ENCODE results near the gene FAM151B.
"Not testable (repeated sequence)": the region's sequence is repeated elsewhere in the genome, so short reads cannot be mapped to it uniquely, and the experiment has no call there.

FAM151B gene

GRCh38 chr5:80579050-80579449 is 91.2 kb downstream of the FAM151B start:
- TF ChIP-seq MAX (IDR thresholded peaks at IDR 0.05; ENCODE audit: low read depth, low read length) (no peak), POLR2A (IDR thresholded peaks at IDR 0.05; ENCODE audit: extremely low read depth, insufficient read length) (no peak), CTCF (IDR thresholded peaks at IDR 0.05; ENCODE audit: low read depth, low read length) (no peak), MYC (IDR thresholded peaks at IDR 0.05; ENCODE audit: low read depth, low read length) (no peak)
- H3K4me3 ChIP-seq (ENCODE audit: low read depth, low read length): no peak overlapping the region
- no peak for DNase-seq (ENCODE audit: low read depth)

- not testable (repeated sequence) for H3K4me3 ChIP-seq (ENCODE audit: low read depth, low read length); DNase-seq (ENCODE audit: low read depth)
Observed at GRCh38 chr5:80580291-80580690, 92.4 kb downstream of the FAM151B start.

- TF ChIP-seq POLR2A (IDR thresholded peaks at IDR 0.05; ENCODE audit: extremely low read depth, insufficient read length) (no peak), MAX (IDR thresholded peaks at IDR 0.05; ENCODE audit: low read depth, low read length) (no peak), CTCF (IDR thresholded peaks at IDR 0.05; ENCODE audit: low read depth, low read length) (no peak), MYC (IDR thresholded peaks at IDR 0.05; ENCODE audit: low read depth, low read length) (no peak)
- no peak for DNase-seq (ENCODE audit: low read depth)
- H3K4me3 ChIP-seq (ENCODE audit: low read depth, low read length): no peak overlapping the region
Observed at GRCh38 chr5:80584770-80585169, 96.9 kb downstream of the FAM151B start.

GRCh38 chr5:80588858-80589540 is 101.1 kb downstream of the FAM151B start:
- TF ChIP-seq MYC (IDR thresholded peaks at IDR 0.05; ENCODE audit: low read depth, low read length) (no peak), CTCF (IDR thresholded peaks at IDR 0.05; ENCODE audit: low read depth, low read length) (no peak), MAX (IDR thresholded peaks at IDR 0.05; ENCODE audit: low read depth, low read length) (no peak), POLR2A (IDR thresholded peaks at IDR 0.05; ENCODE audit: extremely low read depth, insufficient read length) (no peak)
- no peak for DNase-seq (ENCODE audit: low read depth)
- H3K4me3 ChIP-seq (ENCODE audit: low read depth, low read length): no peak overlapping the region

GRCh38 chr5:80590766-80591165 is 102.9 kb downstream of the FAM151B start:
- no peak for DNase-seq (ENCODE audit: low read depth)
- no peak overlapping the region for H3K4me3 ChIP-seq (ENCODE audit: low read depth, low read length)
- TF ChIP-seq MAX (IDR thresholded peaks at IDR 0.05; ENCODE audit: low read depth, low read length): no peak
- no peak for TF ChIP-seq CTCF (IDR thresholded peaks at IDR 0.05; ENCODE audit: low read depth, low read length)
- no peak for TF ChIP-seq MYC (IDR thresholded peaks at IDR 0.05; ENCODE audit: low read depth, low read length)
- TF ChIP-seq POLR2A (IDR thresholded peaks at IDR 0.05; ENCODE audit: extremely low read depth, insufficient read length): no peak

- DNase-seq (ENCODE audit: low read depth): no peak
- H3K4me3 ChIP-seq (ENCODE audit: low read depth, low read length): no peak overlapping the region
- TF ChIP-seq CTCF (IDR thresholded peaks at IDR 0.05; ENCODE audit: low read depth, low read length) (no peak), POLR2A (IDR thresholded peaks at IDR 0.05; ENCODE audit: extremely low read depth, insufficient read length) (no peak), MYC (IDR thresholded peaks at IDR 0.05; ENCODE audit: low read depth, low read length) (no peak), MAX (IDR thresholded peaks at IDR 0.05; ENCODE audit: low read depth, low read length) (no peak)
Observed at GRCh38 chr5:80591352-80591751, 103.5 kb downstream of the FAM151B start.

Data from NB4 (cell line).